Measurements from ENCODE around the gene MARCO. TPM values are rescaled to one million over a fixed set of nuclear protein-coding genes. Genes with fewer than 3 reads are reported as not detected.

MARCO gene
- polyA plus RNA-seq, 1 experiment, result not detected

DNA sequence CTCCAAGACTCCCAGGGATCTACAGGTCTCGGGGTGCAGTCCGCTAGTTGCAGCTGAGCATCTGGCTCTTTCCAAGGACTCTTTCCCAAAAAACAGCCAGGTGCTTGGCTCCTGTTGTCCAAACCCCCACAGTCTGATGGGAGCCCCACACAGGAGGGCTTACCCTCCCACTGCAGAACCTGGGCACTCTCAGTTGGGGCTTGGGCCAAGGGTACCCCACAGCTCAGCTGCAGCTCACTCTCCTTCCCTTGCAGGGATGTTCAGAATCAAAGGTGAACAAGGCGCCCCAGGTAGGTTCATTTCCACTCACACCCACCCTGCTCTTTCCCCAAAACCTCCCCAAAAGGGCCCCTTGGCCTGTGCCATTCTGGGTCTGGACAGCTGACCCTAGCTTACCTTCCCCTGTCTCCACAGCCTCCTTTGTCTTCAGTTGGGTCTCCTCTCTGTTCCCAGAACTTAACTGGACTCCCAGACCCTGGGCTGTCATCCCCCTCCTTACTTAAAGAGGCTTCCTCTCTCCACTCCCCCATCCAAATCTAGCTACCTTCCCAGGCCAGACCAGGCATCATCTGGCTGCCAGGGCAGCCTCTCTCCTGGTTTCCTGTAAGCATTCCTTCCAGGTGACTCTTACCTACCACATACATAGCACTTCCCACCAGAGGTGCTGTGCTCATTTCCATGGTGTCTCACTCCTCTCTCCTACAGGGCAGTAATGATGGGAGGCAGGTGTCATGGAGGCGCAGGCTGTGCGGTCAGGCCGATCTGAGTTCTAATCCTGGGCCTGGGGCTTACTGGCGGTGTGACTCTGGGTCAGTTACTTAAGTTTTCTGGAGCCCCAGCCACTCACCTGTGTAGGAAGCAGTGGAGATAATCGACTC is 29.5 kb downstream of the MARCO start:
- DNase-seq (ENCODE audit: low read depth, low spot score), result no peak
- no peak overlapping the region for H3K27ac ChIP-seq (ENCODE audit: low read depth, low read length)
- no peaks in the 10 kb centered on the region for H3K9me3 ChIP-seq (ENCODE audit: control insufficient read depth, insufficient read depth, low read length)
- ChIA-PET POLR2A (no interaction called here), CTCF (no interaction called here)
- no peak overlapping the region for H3K4me3 ChIP-seq (ENCODE audit: low read depth, low read length)
- TF ChIP-seq, protein P1, sequence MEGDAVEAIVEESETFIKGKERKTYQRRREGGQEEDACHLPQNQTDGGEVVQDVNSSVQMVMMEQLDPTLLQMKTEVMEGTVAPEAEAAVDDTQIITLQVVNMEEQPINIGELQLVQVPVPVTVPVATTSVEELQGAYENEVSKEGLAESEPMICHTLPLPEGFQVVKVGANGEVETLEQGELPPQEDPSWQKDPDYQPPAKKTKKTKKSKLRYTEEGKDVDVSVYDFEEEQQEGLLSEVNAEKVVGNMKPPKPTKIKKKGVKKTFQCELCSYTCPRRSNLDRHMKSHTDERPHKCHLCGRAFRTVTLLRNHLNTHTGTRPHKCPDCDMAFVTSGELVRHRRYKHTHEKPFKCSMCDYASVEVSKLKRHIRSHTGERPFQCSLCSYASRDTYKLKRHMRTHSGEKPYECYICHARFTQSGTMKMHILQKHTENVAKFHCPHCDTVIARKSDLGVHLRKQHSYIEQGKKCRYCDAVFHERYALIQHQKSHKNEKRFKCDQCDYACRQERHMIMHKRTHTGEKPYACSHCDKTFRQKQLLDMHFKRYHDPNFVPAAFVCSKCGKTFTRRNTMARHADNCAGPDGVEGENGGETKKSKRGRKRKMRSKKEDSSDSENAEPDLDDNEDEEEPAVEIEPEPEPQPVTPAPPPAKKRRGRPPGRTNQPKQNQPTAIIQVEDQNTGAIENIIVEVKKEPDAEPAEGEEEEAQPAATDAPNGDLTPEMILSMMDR (IDR thresholded peaks at IDR 0.05; ENCODE audit: low read depth, low read length), result no peak
- no peaks in the 10 kb centered on the region for H3K27me3 ChIP-seq (ENCODE audit: control insufficient read depth, insufficient read depth, low read length)

- no peak for DNase-seq (ENCODE audit: low read depth, low spot score)
Observed at GRCh38 chr2:118973542-118973951, 31.6 kb downstream of the MARCO start.

GRCh38 chr2:118974103-118974993 is 32.4 kb downstream of the MARCO start:
- ChIA-PET CTCF (no interaction called here), POLR2A (no interaction called here)
- DNase-seq (ENCODE audit: low read depth, low spot score), result no peak
- Histone ChIP-seq H3K27ac (ENCODE audit: low read depth, low read length) (no peak overlapping the region), H3K9me3 (ENCODE audit: control insufficient read depth, insufficient read depth, low read length) (no peaks in the 10 kb centered on the region), H3K27me3 (ENCODE audit: control insufficient read depth, insufficient read depth, low read length) (no peaks in the 10 kb centered on the region), H3K4me3 (ENCODE audit: low read depth, low read length) (no peak overlapping the region)
- TF ChIP-seq, protein P1 (IDR thresholded peaks at IDR 0.05; ENCODE audit: low read depth, low read length), result no peak

More at GRCh38 chr2:118973542-118973951, 31.6 kb downstream of the MARCO start:
- Histone ChIP-seq H3K4me3 (ENCODE audit: low read depth, low read length) (no peak overlapping the region), H3K27me3 (ENCODE audit: control insufficient read depth, insufficient read depth, low read length) (no peaks in the 10 kb centered on the region), H3K27ac (ENCODE audit: low read depth, low read length) (no peak overlapping the region), H3K9me3 (ENCODE audit: control insufficient read depth, insufficient read depth, low read length) (no peaks in the 10 kb centered on the region)
- TF ChIP-seq, protein P1 (IDR thresholded peaks at IDR 0.05; ENCODE audit: low read depth, low read length), result no peak
- CTCF ChIA-PET, result no interaction called here
- POLR2A ChIA-PET, result no interaction called here

- no peaks in the 10 kb centered on the region for H3K27me3 ChIP-seq (ENCODE audit: control insufficient read depth, insufficient read depth, low read length)
- no peaks in the 10 kb centered on the region for H3K9me3 ChIP-seq (ENCODE audit: control insufficient read depth, insufficient read depth, low read length)
- H3K4me3 ChIP-seq (ENCODE audit: low read depth, low read length), result no peak overlapping the region
- POLR2A ChIA-PET, result no interaction called here
- no peak for DNase-seq (ENCODE audit: low read depth, low spot score)
- TF ChIP-seq, protein P1 (IDR thresholded peaks at IDR 0.05; ENCODE audit: low read depth, low read length), result no peak
- H3K27ac ChIP-seq (ENCODE audit: low read depth, low read length), result no peak overlapping the region
- CTCF ChIA-PET, result no interaction called here
Observed at GRCh38 chr2:118975133-118975532, 33.1 kb downstream of the MARCO start.

Measured in AG04450 (cell line).